Measurements from ENCODE around the gene SDK1.

DNA sequence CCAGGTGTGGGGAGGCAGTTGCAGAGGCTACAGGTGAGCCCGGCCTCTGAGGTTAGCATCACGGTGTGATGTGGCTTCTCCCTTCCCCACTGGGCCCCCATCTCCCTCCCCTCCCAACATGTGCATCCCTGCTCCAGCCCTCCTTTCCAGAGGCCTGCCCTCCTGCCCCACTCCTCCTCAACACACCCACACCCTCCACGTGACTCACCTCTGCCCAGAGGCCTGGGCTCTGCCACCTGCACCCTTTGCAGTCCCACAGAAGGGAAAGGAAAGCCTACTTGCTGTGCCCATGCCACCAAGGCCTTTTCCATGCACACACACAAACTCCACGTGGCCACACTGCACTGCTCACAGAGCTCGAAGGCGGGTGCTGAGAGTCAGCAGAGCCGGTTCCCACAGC, 880.4 kb downstream of the SDK1 start:
- TF ChIP-seq, protein P1, sequence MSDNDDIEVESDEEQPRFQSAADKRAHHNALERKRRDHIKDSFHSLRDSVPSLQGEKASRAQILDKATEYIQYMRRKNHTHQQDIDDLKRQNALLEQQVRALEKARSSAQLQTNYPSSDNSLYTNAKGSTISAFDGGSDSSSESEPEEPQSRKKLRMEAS (CRISPR knock-in tag; IDR thresholded peaks at IDR 0.05), result no peak
- TF ChIP-seq, protein P2, sequence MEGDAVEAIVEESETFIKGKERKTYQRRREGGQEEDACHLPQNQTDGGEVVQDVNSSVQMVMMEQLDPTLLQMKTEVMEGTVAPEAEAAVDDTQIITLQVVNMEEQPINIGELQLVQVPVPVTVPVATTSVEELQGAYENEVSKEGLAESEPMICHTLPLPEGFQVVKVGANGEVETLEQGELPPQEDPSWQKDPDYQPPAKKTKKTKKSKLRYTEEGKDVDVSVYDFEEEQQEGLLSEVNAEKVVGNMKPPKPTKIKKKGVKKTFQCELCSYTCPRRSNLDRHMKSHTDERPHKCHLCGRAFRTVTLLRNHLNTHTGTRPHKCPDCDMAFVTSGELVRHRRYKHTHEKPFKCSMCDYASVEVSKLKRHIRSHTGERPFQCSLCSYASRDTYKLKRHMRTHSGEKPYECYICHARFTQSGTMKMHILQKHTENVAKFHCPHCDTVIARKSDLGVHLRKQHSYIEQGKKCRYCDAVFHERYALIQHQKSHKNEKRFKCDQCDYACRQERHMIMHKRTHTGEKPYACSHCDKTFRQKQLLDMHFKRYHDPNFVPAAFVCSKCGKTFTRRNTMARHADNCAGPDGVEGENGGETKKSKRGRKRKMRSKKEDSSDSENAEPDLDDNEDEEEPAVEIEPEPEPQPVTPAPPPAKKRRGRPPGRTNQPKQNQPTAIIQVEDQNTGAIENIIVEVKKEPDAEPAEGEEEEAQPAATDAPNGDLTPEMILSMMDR (IDR thresholded peaks at IDR 0.05), result no peak
- no peak for TF ChIP-seq NFATC4 (CRISPR knock-in tag; IDR thresholded peaks at IDR 0.05)
- TF ChIP-seq, protein P3, sequence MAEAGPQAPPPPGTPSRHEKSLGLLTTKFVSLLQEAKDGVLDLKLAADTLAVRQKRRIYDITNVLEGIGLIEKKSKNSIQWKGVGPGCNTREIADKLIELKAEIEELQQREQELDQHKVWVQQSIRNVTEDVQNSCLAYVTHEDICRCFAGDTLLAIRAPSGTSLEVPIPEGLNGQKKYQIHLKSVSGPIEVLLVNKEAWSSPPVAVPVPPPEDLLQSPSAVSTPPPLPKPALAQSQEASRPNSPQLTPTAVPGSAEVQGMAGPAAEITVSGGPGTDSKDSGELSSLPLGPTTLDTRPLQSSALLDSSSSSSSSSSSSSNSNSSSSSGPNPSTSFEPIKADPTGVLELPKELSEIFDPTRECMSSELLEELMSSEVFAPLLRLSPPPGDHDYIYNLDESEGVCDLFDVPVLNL (CRISPR knock-in tag; IDR thresholded peaks at IDR 0.05; ENCODE audit: borderline replicate concordance, low read depth), result no peak
- TF ChIP-seq, protein P4, sequence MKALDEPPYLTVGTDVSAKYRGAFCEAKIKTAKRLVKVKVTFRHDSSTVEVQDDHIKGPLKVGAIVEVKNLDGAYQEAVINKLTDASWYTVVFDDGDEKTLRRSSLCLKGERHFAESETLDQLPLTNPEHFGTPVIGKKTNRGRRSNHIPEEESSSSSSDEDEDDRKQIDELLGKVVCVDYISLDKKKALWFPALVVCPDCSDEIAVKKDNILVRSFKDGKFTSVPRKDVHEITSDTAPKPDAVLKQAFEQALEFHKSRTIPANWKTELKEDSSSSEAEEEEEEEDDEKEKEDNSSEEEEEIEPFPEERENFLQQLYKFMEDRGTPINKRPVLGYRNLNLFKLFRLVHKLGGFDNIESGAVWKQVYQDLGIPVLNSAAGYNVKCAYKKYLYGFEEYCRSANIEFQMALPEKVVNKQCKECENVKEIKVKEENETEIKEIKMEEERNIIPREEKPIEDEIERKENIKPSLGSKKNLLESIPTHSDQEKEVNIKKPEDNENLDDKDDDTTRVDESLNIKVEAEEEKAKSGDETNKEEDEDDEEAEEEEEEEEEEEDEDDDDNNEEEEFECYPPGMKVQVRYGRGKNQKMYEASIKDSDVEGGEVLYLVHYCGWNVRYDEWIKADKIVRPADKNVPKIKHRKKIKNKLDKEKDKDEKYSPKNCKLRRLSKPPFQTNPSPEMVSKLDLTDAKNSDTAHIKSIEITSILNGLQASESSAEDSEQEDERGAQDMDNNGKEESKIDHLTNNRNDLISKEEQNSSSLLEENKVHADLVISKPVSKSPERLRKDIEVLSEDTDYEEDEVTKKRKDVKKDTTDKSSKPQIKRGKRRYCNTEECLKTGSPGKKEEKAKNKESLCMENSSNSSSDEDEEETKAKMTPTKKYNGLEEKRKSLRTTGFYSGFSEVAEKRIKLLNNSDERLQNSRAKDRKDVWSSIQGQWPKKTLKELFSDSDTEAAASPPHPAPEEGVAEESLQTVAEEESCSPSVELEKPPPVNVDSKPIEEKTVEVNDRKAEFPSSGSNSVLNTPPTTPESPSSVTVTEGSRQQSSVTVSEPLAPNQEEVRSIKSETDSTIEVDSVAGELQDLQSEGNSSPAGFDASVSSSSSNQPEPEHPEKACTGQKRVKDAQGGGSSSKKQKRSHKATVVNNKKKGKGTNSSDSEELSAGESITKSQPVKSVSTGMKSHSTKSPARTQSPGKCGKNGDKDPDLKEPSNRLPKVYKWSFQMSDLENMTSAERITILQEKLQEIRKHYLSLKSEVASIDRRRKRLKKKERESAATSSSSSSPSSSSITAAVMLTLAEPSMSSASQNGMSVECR (CRISPR knock-in tag; IDR thresholded peaks at IDR 0.05; ENCODE audit: borderline replicate concordance), result no peak
- TF ChIP-seq, protein P5, sequence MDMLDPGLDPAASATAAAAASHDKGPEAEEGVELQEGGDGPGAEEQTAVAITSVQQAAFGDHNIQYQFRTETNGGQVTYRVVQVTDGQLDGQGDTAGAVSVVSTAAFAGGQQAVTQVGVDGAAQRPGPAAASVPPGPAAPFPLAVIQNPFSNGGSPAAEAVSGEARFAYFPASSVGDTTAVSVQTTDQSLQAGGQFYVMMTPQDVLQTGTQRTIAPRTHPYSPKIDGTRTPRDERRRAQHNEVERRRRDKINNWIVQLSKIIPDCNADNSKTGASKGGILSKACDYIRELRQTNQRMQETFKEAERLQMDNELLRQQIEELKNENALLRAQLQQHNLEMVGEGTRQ (CRISPR knock-in tag; IDR thresholded peaks at IDR 0.05), result no peak
- TF ChIP-seq FOXK1 (CRISPR knock-in tag; IDR thresholded peaks at IDR 0.05), result no peak
- no peak for TF ChIP-seq JUN (CRISPR knock-in tag; IDR thresholded peaks at IDR 0.05)
- no peak for TF ChIP-seq NR1H2 (CRISPR knock-in tag; IDR thresholded peaks at IDR 0.05)
- no peak for TF ChIP-seq ATF1 (CRISPR knock-in tag; IDR thresholded peaks at IDR 0.05)

All from WTC11 (cell line).